ENCODE data around the gene SLC49A4. TPM values are rescaled to one million over a fixed set of nuclear protein-coding genes. Genes with fewer than 3 reads are reported as not detected.

The SLC49A4 gene
- total and polyA plus RNA-seq, 2 of the 8 experiments (the other 6 are each of a cell fraction or from before 2014, with no cell fraction given), result 9.5 to 10.2 TPM

DNA sequence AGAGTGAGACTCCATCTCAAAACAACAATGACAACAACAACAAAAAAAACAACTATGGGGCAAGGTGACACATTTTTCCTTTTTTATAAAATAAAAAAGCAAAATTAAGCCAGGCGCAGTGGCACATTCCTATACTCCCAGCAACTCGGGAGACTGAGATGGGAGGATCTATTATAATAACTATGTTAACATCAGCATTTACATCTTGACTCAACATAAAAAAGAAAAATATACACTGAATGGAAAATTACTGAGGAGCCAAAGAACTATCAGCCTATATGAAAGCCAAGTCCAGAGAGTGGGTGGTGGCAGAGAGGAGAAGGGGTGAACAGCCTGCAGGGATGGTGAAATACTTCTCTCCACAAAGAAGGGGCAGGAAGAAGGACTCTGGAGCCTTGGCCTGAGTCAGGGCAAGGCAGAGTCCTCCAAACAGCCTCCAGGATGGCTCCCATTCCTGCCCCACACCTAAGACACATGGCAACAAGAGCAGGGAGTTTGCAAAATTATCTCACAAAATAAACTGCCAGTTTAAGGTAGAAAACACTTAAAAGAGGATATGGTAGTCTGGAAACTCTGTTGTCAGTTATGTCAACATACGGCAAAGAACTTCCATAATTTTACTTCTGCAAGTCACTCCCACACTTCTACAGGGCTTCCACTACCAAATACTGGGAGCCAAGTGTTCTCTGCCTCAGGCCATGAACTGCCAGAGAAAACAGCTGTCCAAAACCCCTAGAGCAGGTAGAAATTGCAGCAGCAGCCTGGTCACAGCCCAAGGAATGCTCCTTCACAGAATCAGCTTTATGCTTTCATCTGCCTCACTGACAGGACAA, 27.1 kb upstream of the SLC49A4 start (continued):
- TF ChIP-seq YY1 (IDR thresholded peaks at IDR 0.05; ENCODE audit: low read depth, low read length) (no peak), POLR2A (IDR thresholded peaks at IDR 0.05; ENCODE audit: control extremely low read depth in 1 of 2, low read depth in 2 of 2, low read length in 2 of 2) (no peak), CBX5 (IDR thresholded peaks at IDR 0.05; ENCODE audit: low read depth, low read length) (no peak), FOSL1 (IDR thresholded peaks at IDR 0.05; ENCODE audit: insufficient read depth, low read depth, low read length) (no peak), MAFK (IDR thresholded peaks at IDR 0.05; ENCODE audit: low read depth, low read length) (no peak), BACH1 (IDR thresholded peaks at IDR 0.05; ENCODE audit: low read length) (no peak)

All from H1 (cell line).